GM18873 (cell line): ENCODE results near the gene TSKS.
"Not testable (repeated sequence)": the region's sequence is repeated elsewhere in the genome, so short reads cannot be mapped to it uniquely, and the experiment has no call there.

Experiments used
- ATAC-seq: cut with Tn5 transposase; IDR thresholded peaks from one replicate; pipeline ENCODE4 v1.9.1; 2021; ENCODE audit warnings: mild to moderate bottlenecking, moderate library complexity, moderate number of reproducible peaks; ENCODE audit not compliant: unreplicated experiment, low FRiP score

TSKS gene

DNA sequence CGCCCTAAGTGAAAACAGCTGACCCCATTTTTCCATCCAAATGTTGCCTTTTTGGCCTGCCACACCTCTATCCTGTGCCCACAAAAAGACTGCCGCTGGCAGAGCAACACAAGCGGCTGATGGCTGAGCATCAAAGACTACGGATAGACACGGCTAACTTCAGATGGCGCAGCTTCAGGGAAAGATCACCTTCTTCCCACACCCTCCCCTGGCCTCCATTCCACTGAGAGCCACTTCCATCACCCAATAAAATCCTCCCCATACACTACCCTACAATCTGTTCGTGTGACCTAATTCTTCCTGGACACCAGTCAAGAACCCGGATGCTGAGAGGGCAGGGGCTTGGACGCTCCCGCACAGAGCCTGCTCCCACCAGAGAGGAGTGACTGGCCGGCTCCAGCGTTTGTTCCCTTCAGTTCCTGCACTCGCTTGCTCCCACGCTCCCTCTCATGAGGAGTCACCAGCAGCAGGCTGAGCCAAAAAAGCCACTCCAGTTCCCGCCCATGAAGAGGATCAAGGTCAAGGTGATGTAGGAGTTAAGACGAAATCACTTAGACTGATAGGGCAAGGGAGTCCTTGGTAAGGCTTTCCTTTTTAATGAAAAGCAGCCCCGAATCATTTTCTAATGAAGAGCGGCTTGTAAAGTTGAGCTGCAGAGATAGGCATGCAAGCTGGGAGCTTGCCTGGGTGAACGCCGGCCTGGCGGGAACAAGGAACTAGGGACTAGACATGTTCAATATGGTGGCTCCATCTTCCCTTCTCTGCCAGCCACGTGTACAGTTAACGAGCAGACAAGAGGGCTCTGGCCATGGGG lies 35.7 kb downstream of the TSKS start:
- no peak for ATAC-seq

DNA sequence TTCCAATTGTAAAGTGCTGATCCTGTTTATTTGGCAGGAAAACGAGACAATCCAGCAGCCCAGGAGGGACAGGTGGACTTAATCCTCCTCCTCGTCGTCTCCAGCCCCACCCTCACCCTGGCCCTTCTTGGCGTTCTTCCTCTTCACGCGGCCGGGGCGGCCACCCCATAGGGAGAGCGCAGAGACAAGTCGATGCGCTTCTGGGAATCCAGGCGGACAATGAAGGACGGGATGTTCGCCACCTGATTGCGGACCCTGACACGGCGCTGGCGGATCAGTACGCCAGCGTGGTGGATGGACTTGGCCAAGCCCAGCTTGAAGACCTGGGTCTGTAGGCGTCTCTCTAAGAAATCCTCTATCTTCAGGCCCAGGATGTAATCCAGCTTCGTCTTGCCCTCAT lies 43.7 kb downstream of the TSKS start:
- ATAC-seq = not testable (repeated sequence)

DNA sequence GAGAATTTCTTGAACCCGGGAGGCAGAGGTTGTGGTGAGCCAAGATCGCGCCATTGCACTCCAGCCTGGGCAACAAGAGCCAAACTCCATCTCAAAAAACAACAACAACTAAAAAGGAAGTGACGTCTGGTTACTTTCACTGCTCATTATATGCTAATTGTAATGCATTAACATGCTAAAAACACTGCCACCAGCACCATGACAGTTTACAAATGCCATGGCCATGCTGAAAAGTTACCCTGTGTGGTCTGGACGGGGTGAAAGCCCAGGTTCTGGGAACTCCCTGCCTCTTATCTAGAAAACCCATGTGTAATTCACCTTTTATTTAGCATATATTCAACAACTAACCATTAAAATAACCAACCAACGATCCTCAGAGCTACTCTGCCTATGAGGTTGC lies 44.1 kb downstream of the TSKS start:
- no peak for ATAC-seq

DNA sequence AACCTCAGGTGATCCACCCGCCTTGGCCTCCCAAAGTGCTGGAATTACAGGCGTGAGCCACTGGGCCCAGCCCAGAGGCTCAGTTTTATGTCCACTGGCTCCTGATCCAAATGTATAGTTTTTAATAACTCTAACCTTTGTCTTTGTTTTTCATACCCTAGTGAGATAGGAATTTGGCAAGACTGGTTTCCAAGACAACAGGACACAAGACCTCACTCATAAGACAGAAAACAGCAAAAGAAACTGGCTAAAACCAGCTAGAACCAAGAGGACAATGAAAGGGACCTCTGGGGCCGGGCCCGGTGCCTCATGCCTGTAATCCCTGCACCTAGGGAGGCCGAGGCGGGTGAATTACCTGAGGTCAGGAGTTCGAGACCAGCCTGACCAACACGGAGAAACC lies 44.6 kb downstream of the TSKS start:
- no peak for ATAC-seq

DNA sequence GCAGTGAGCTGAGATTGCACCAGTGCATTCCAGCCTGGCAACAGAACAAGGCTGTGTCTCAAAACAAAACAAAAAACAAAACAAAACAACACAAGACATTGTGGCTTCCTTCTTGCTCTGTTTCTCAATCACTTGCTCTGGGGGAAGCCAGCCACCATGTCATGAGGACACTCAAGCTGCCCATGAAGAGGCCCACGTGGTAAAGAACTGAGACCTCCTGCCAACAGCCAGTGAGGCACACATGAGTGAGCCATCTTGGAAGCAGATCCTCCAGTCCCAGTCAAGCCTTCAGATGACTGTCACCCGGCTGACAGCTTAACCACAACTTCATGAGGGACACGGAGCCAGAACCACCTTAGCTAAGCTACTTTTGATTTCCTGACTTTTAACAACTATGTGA lies 47.0 kb downstream of the TSKS start:
- ATAC-seq = no peak

DNA sequence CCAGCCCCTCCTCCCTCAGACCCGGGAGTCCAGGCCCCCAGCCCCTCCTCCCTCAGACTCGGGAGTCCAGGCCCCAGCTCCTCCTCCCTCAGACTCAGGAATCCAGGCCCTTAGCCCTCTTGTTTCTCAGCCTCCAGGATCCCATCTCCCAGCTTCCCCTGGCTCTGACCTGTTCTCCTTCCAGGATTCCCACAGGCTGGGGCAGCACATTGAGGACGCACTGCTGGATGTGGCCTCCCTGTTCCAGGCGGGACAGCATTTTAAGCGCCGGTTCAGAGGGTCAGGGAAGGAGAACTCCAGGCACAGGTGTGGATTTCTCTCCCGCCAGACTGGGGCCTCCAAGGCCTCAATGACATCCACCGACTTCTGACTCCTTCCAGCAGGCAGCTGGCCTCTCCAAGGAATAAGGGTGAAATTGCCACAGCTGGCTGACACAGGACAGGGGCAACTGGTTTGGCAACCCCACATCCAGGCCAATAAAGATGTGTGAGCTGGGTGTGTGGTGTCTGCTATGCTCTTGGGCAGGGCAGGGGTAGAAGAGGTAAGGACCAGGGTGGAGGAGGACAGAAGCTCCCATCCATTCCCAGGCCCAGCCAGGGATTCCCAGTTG lies 49.8 kb downstream of the TSKS start:
- ATAC-seq = no peak

DNA sequence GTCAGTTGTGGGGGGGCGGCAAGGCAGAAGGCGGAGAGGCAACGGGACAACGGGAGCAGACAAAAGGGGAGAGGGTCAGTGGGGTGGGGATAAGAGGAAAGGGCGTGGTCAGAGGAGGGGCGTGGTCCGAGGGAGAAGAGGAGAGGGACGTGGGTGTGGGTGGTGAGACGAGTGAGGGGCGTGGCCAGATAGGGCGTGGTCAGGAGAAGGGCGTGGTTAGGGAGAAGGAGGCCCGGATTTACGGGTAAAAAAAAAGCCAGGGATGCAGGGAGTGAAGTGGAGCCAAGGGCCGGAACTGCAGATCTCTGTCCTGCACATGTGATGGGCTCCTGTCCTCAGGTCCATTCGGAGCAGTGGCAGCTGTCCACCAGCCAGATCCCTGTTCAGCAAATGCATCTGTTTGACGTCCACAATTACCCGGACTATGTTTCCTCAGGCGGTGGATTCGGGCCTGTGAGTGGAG lies 50.7 kb downstream of the TSKS start:
- no peak for ATAC-seq

DNA sequence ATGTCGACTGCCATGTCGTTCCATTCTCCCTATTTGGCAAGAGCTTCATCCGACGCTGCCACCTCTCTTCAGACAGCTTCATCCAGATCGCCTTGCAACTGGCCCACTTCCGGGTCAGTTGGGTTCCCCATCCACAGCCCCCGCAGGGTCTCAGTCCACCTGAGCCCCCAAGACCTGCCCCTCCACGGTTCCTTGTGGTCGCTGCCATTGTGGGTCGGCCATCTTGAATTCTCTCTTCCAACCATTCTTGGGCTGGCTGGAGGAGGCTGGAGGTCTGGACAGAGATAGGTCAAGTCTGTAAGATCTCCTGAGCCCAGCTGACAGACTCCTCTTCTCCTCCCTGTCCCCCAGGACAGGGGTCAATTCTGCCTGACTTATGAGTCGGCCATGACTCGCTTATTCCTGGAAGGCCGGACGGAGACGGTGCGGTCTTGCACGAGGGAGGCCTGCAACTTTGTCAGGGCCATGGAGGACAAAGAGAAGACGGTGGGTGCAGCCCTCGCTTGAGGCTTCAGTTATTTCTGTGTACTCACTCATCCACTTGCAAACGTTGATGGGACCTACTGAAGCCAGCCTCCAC lies 52.6 kb downstream of the TSKS start:
- ATAC-seq = no peak

DNA sequence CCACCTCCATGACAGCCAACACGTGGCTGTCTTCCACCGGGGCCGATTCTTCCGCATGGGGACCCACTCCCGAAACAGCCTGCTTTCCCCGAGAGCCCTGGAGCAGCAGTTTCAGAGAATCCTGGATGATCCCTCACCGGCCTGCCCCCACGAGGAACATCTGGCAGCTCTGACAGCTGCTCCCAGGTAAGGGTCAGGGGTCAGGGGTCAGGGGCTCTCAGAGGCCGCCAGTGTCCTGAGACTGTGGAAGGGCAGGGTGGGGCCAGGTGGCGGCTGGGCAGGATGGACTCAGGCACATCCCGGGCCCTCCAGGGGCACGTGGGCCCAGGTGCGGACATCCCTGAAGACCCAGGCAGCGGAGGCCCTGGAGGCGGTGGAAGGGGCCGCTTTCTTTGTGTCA lies 57.2 kb downstream of the TSKS start:
- ATAC-seq = no peak

DNA sequence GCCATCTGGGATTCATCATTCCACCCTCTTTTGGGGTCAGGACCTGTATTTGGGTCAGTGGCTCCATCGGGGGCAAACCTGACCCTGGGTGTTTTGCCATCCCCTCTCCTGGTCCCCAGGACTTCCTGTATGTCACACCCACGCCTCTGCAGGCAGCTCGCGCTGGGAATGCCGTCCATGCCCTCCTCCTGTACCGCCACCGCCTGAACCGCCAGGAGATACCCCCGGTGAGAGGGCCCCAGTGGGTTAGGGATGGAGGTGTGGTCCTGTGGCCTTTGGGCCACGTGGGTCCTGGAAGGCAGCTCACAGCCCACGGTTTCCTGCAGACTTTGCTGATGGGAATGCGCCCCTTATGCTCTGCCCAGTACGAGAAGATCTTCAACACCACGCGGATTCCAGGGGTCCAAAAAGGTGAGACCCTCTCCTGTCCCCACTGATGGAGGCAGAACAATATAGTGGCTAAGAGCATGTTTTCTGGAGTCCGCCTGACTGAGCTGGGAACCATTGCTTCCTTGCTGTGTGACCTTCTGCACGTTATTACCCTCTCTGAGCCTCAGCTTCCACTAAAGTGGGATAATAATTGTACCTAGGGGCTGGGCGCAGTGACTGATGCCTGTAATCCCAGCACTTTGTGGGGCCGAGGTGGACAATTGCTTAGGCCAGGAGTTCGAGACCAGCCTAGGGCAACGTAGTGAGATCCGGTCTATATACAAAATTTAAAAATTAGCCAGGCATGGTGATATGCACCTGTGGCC lies 58.0 kb downstream of the TSKS start:
- ATAC-seq = no peak

DNA sequence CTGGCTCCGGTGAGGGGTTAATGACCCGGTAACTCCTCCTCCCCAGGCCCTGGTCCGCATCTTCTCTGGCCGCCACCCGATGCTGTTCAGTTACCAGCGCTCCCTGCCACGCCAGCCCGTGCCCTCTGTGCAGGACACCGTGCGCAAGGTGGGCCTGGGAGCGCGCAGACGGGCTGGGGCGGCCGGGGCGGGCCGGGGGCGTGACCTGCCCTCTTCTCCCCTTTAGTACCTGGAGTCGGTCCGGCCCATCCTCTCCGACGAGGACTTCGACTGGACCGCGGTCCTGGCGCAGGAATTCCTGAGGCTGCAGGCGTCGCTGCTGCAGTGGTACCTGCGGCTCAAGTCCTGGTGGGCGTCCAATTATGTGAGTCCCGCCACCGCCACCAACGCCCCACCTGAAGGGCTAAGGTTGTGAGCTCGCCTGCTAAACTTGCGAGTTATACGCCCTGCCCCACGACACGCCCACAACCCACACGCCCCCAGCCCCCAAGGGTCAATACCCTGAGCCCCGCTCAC lies 61.8 kb downstream of the TSKS start:
- no peak for ATAC-seq

DNA sequence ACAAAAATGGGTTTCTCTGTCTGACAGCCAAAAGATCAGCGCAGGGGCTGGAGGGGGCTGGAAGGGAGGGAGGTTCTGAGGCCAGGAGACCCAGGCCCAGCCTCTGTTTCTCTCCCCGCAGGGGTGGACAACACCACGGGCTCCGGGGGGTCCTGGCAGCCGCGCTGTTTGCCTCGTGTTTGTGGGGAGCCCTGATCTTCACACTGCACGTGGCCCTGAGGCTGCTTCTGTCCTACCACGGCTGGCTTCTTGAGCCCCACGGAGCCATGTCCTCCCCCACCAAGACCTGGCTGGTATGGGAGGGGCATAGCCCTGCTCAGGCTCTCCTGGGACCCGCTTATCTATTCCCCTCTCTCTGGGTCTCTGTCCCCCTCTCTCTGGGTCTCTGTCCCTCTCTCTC lies 62.5 kb downstream of the TSKS start:
- no peak for ATAC-seq

DNA sequence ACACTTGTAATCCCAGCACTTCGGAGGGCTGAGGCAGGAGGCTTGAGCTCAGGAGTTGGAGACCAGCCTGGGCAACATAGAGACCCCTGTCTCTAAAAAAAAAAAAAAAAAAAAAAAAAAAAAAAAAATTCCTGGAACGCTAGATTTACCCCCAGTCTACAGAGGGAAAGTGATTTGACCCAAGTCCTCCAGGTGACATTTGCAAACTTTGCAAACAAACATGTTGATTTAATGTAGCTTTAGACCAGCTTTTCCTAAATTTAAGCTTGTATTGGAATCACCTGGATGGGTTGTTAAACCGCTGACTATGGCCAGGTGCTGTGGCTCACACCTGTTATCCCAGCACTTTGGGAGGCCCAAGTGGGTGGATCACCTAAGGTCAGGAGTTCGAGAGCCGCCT lies 63.7 kb downstream of the TSKS start:
- no peak for ATAC-seq

DNA sequence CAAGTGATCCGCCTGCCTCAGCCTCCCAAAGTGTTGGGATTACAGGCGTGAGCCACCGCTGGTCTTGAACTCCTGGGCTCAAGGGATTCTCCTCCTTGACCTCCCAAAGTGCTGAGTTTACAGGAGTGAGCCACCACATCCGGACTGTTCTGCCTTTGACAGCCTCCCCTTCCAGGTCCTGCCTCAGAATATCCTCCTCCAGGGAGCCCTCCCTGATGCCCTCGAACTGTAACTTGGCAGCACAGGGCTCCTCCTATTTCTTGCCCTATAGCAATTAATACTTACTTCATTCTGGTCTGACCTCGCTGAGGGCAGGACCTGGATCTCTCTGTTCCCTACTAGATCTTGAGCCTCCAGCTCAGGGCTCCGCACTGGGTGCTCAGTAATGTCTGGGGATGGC lies 66.2 kb downstream of the TSKS start:
- no peak for ATAC-seq

DNA sequence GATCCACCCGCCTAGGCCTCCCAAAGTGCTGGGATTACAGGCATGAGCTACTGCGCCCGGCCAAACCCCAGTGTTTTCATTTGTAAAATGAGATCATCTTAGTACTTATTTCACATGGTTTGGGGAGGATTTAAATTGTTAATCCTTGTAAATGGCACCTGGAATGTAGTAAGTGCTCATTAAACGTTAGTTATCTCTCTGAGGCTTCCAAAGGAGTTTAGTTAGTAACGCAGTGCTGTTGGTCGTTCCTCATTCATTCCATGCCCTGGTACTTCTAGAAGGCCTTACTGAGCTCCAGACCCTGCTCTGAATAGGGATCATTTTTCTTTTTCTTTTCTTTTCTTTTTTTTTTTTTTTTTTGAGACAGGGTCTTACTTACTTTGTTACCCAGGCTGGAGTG lies 67.0 kb downstream of the TSKS start:
- ATAC-seq = no peak

DNA sequence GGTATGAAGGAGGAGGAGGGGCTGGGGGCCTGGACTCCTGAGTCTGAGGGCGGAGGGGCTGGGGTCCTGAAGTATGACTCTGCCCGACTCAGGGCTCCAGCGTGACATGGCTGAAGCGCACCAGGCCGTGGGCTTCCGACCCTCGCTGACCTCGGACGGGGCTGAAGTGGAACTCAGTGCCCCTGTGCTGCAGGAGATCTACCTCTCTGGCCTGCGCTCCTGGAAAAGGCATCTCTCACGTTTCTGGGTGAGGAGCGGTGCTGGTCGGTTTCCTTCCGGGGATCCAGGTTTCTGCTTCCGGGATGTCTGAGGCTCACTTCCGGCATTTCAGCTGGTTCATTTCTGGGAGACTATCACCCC lies 71.0 kb downstream of the TSKS start:
- ATAC-seq = no peak

DNA sequence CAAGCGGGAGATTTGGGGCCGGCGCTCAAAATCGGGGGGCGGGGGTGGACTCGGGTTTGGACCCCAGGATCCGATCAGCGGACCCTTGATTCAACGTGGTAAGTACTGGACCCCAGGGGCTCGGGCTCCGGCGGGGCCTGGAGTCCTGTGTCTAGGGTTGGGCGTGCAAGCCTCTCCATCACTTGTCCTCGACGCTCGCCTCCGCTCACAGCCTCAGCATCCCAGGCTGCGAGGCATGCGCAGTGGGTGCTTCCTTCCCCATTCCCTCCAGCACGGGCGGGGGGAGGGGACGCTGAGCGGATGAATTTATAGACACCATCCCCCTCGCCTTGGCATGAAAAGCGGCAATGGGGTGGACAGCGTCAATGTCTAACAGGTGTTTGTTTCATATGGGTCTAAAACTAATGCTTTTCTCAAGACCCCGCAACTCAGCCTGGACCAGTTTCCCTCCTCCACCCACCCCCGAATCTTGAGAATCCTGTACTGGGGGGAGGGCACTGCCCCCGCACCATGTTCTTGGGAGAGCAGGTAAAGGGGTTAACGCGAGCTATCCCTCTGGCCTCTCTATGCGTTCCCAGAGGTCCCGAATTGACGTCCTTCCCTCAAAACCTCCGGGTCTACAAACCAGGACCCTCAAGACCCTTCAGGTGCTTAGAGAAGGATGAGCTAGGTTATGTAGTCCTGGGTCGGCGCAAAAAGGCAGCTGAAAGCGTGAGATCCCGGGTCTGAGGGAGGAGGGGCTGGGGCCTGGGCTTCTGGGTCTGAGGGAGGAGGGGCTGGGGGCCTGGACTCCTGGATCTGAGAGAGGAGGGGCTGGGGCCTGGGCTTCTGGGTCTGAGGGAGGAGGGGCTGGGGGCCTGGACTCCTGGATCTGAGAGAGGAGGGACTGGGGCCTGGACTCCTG lies 71.6 kb downstream of the TSKS start:
- no peak for ATAC-seq

DNA sequence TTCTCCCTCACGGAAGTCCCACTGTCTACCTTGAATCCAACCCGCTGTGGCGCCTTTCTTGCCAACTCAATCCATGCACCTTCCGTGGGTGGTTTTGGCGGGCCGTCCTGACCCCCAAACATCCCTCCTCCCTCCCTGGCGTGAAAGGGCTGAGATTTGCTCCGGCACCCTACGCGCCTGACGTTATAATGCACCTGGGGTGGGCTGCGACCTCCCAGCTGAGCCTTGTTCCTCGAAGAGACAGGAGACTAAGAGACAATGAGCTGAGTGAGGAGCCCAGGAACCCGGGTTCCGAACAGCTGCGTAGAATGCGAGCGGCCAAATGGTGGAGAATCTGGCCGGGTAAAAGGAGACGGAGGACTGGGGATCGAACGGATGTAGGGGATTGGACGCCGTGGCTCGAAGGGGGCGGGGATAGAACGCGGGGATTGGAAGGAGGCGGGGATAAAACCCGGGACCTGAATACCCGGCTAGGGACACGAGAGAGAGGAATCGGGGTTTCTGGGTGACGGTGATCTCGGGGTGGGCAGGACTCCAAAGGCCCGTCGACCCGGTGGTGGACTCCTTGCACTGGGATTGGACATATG lies 72.4 kb downstream of the TSKS start, which contains the start of gene CPT1C:
Gene CPT1C, plus strand, starts transcription at position 461 of the 587 bp plus-strand sequence. CDS start 1,137 bp downstream, outside the sequence.
- ATAC-seq = no peak

DNA sequence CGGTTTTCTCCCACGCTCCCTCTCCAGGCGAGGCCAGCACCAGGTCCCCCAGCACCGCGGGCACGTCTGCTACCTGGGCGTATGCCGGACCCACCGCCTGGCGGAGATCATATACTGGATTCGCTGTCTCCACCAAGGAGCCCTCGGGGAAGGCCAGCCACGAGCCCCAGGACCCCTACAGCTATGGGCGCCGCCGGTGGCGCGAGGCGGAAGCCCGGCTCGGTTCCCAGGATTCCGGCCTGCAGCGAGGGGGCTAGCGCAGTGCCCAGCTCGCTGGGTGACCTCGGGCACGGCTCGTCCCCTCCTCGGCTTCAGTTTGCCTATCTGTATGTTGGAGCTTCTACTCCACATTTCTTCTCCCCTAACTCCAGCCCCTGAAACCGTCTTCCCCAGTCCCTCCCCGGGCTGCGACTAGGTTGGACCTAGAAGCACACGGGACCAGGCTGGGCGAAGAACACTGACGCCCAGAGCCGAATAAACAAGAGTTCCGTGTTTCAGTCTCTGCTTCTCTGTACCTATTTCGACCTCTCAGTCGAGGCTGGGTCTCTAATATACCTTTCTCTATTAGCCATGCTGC lies 72.9 kb downstream of the TSKS start:
- no peak for ATAC-seq
